K562 (cell line): Measurements from ENCODE around the gene THOC7. TPM values are rescaled to one million over a fixed set of nuclear protein-coding genes. Genes with fewer than 3 reads are reported as not detected.

Experiments
- ATAC-seq: fragments of 200-7000 bp; cut with Tn5 transposase; 3 replicates; pipeline ENCODE4 v1.9.1; 2020; ENCODE audit warnings: moderate library complexity
- BruUV-seq: library from RNA; stranded (reverse); fragments of 400-500 nt; replicated peaks from 2 replicates; lab custom pipeline; 2021; lab: Mats Ljungman, UMichigan
- CTCF ChIA-PET: fragments of 300-600 bp; formaldehyde crosslinking; extraction: SDS; loops from one replicate; lab custom pipeline; 2021; ENCODE audit warnings: low intra/inter-chr PET ratio; lab: Yijun Ruan, JAX
- POLR2A ChIA-PET: fragments of 300-600, 350-650 bp; sonication (Branson Sonifier 250); formaldehyde crosslinking; extraction: SDS; loops from one replicate; lab custom pipeline; 2021; ENCODE audit warnings: antibody characterized with exemption, inconsistent platforms; lab: Yijun Ruan, JAX
- DNase-seq, 4 experiments: peaks; one replicate each; pipeline versions ENCODE4 v3.0.0 to v3.0.0-alpha.2; 2011 to 2018; ENCODE audit warnings: low spot score in 3 of 4, mixed read lengths in 3 of 4; ENCODE audit errors: extremely low read depth in 1 of 4
- FAIRE-seq: peaks from 2 replicates; lab custom pipeline; 2011; peaks lifted over from hg19 to GRCh38; lab: Jason Lieb, UNC
- H2AFZ ChIP-seq: 2 replicates; pipeline ENCODE4 v1.6.0; 2011; ENCODE audit warnings: low read depth, low read length, control low read depth, inconsistent platforms
- H3K27ac ChIP-seq: fragments of 200-600 bp; 3 replicates; pipeline ENCODE4 v1.8.0; 2011; ENCODE audit warnings: low read depth, mild to moderate bottlenecking, control low read depth, inconsistent platforms, low read length, moderate library complexity, mixed read lengths; ENCODE audit errors: extremely low read depth
- H3K27me3 ChIP-seq, 2 experiments: fragments of 300-600 bp in 1 of 2; 2 replicates in 1 of 2; 3 replicates in 1 of 2; pipeline versions ENCODE4 v1.6.0 to v1.8.0; 2011; ENCODE audit warnings: inconsistent platforms in 2 of 2, low read length in 2 of 2, mild to moderate bottlenecking in 1 of 2, mixed read lengths in 1 of 2, moderate library complexity in 1 of 2; ENCODE audit not compliant: control insufficient read depth in 2 of 2, insufficient read depth in 2 of 2
- H3K36me3 ChIP-seq: fragments of 300-600 bp; 3 replicates; pipeline ENCODE4 v1.8.0; 2011; ENCODE audit warnings: mild to moderate bottlenecking, low read length, inconsistent platforms; ENCODE audit not compliant: control insufficient read depth, insufficient read depth
- H3K4me1 ChIP-seq, 2 experiments: fragments of 200-600 bp in 1 of 2; replicated peaks in 1 of 2; 2 replicates in 1 of 2; 3 replicates in 1 of 2; pipeline versions ENCODE4 v1.5.1 to v1.8.0; 2011; ENCODE audit warnings: inconsistent platforms in 2 of 2, low read length in 2 of 2, mild to moderate bottlenecking in 1 of 2, mixed read lengths in 1 of 2, moderate library complexity in 1 of 2; ENCODE audit not compliant: control insufficient read depth in 2 of 2, insufficient read depth in 2 of 2
- H3K4me2 ChIP-seq: 2 replicates; pipeline ENCODE4 v1.6.1; 2011; ENCODE audit warnings: low read length, control low read depth, inconsistent platforms, mixed read lengths; ENCODE audit not compliant: insufficient read depth
- H3K4me3 ChIP-seq: fragments of 200-600 bp; sonication (generic), shearing (Covaris generic); 2 replicates; pipeline ENCODE4 v1.5.1; 2016; ENCODE audit warnings: control low read depth, inconsistent platforms
- H3K79me2 ChIP-seq: fragments of 200-600 bp; 3 replicates; pipeline ENCODE4 v1.8.0; 2011; ENCODE audit warnings: low read length, inconsistent platforms; ENCODE audit not compliant: control insufficient read depth, insufficient read depth
- H3K9ac ChIP-seq, 2 experiments: 2 replicates each; pipeline versions ENCODE4 v1.6.0 to v1.6.1; 2011; ENCODE audit warnings: low read depth in 2 of 2, low read length in 2 of 2, control low read depth in 1 of 2, inconsistent platforms in 1 of 2, mild to moderate bottlenecking in 1 of 2, mixed read lengths in 1 of 2; ENCODE audit not compliant: insufficient read depth in 1 of 2
- H3K9me1 ChIP-seq: one replicate; pipeline ENCODE4 v1.6.0; 2011; ENCODE audit warnings: inconsistent platforms, mild to moderate bottlenecking, low read length, moderate library complexity; ENCODE audit not compliant: control insufficient read depth, insufficient read depth
- H3K9me3 ChIP-seq: replicated peaks from 2 replicates; pipeline ENCODE4 v1.5.1; 2011; ENCODE audit warnings: low read depth, low read length, inconsistent platforms; ENCODE audit not compliant: control insufficient read depth, insufficient read depth
- H4K20me1 ChIP-seq: replicated peaks from 2 replicates; pipeline ENCODE4 v1.6.1; 2011; ENCODE audit warnings: low read length, inconsistent platforms, mixed read lengths; ENCODE audit not compliant: control insufficient read depth, insufficient read depth
- CTCF ChIP-seq, 3 experiments: IDR thresholded peaks in 2 of 3; conservative IDR thresholded peaks in 1 of 3; 2 replicates each; pipeline ENCODE4 v1.5.1; 2011 to 2012; ENCODE audit warnings: low read length in 3 of 3, mild to moderate bottlenecking in 3 of 3, control low read depth in 2 of 3, improper control_type of control experiment in 1 of 3, inconsistent platforms in 1 of 3, low read depth in 1 of 3, mixed read lengths in 1 of 3, moderate library complexity in 1 of 3; ENCODE audit not compliant: insufficient read depth in 2 of 3
- EWSR1 ChIP-seq: fragments of 450-650 bp; IDR thresholded peaks from 2 replicates; pipeline ENCODE4 v1.6.1; 2018; ENCODE audit warnings: borderline replicate concordance, mild to moderate bottlenecking, low read depth, moderate library complexity; ENCODE audit not compliant: partially characterized antibody
- HDAC1 ChIP-seq, 2 experiments: fragments of 450-650 bp; IDR thresholded peaks; 2 replicates each; pipeline ENCODE4 v1.6.1; 2016 to 2017; ENCODE audit warnings: inconsistent platforms in 1 of 2, mild to moderate bottlenecking in 1 of 2, moderate library complexity in 1 of 2
- POLR2H ChIP-seq: IDR thresholded peaks from 2 replicates; pipeline ENCODE4 v1.6.1; 2016; ENCODE audit warnings: missing genetic modification characterization, low read depth, mild to moderate bottlenecking, control low read depth, missing compliant biosample characterization, moderate library complexity
- REST ChIP-seq, 2 experiments: fragments of 450-650 bp; formaldehyde crosslinking in 1 of 2; IDR thresholded peaks; 2 replicates each; pipeline versions ENCODE4 v1.4.0 to v1.6.1; 2014 to 2020; ENCODE audit warnings: mild to moderate bottlenecking in 2 of 2, borderline replicate concordance in 1 of 2, low read depth in 1 of 2
- ZNF668 ChIP-seq: fragments of 250-450 bp; sonication (Bioruptor Pico); IDR thresholded peaks from 2 replicates; pipeline ENCODE4 v1.8.0; 2022; ENCODE audit warnings: mild to moderate bottlenecking, inconsistent platforms
- WGBS: fragments of 100-300 bp; shearing (Covaris generic); methylation state at CpG from one replicate; pipeline ENCODE4 v1.1.6; 2016; ENCODE audit warnings: low coverage, mixed read lengths; ENCODE audit not compliant: insufficient coverage; ENCODE audit errors: missing lambda C conversion rate; 5-methylcytosine and 5-hydroxymethylcytosine counted together
- in situ Hi-C: fragments of 300-500 bp; cut with MboI; formaldehyde crosslinking; loops from 4 replicates; pipeline ENCODE4 v1.15.0; 2018; ENCODE audit warnings: inconsistent platforms, mixed read lengths
- intact Hi-C: fragments of 100-400 bp; cut with micrococcal nuclease; formaldehyde crosslinking; loops from 2 replicates; pipeline ENCODE4 v1.14.2; 2022
- polyA plus RNA-seq, 8 experiments: library from polyadenylated mRNA; depleted of rRNA in 4 of 8; stranded (reverse) in 5 of 8; unstranded in 3 of 8; fragments of >200 nt; fragmentation: Nextera tagmentation in 2 of 8; fragmentation: Illumina TruSeq in 1 of 8; extraction: Ambion mirVana in 2 of 8; extraction: Trizol in 1 of 8; gene quantifications; 2 replicates each; pipeline versions ENCODE4 v1.2.1 to v1.2.3, GENCODE V29; 2011 to 2014; ENCODE audit warnings: inconsistent platforms in 1 of 8, missing spikeins in 1 of 8
- total RNA-seq, 7 experiments: library from RNA; depleted of rRNA in 6 of 7; stranded (reverse); fragments of >200 nt in 6 of 7; fragmentation: Illumina TruSeq in 2 of 7; extraction: Trizol in 2 of 7; gene quantifications; 2 replicates each; pipeline versions ENCODE4 v1.2.1 to v1.2.3, GENCODE V29; 2011 to 2021; ENCODE audit warnings: low replicate concordance in 1 of 7
- TF ChIP-seq, protein P1 (sequence below): fragments of 450-650 bp; IDR thresholded peaks from 2 replicates; pipeline ENCODE4 v1.6.1; 2017; ENCODE audit warnings: mild to moderate bottlenecking, moderate library complexity

The THOC7 gene
- total and polyA plus RNA-seq, 9 of the 15 experiments (the other 6 are each of a cell fraction or from before 2014, with no cell fraction given): 56.5 to 129 (median 94.7) TPM

- H3K9ac ChIP-seq: no peak overlapping the region
- no peaks in the 10 kb centered on the region for H3K9me1 ChIP-seq
- no peak overlapping the region for H3K27ac ChIP-seq
- intact Hi-C loops: loop anchor here (1.0 kb wide), 1 partner anchor 469 kb away; no protein-coding TSS in a partner anchor
- H2AFZ ChIP-seq: no peak overlapping the region
- no peaks in the 10 kb centered on the region for H3K9me3 ChIP-seq
- H4K20me1 ChIP-seq: no peaks in the 10 kb centered on the region
- no peaks in the 10 kb centered on the region for H3K79me2 ChIP-seq
- in situ Hi-C loops: loop anchor here (5.0 to 10.0 kb wide), 2 partner anchors 466 to 1194 kb away; no protein-coding TSS in a partner anchor
- H3K4me3 ChIP-seq: no peak overlapping the region
- H3K27me3 ChIP-seq: no peaks in the 10 kb centered on the region
- DNase-seq (peak; percentile 37 to 51 (median 46)), ATAC-seq (peak; percentile 78), FAIRE-seq (peak; percentile 87)
- no peaks in the 10 kb centered on the region for H3K36me3 ChIP-seq
- no peaks in the 10 kb centered on the region for H3K4me1 ChIP-seq
- POLR2A ChIA-PET: interaction anchor here (0.6 kb wide), 2 partner anchors 17 to 45 kb away, joined by 3 read pairs; partner anchors contain the start of genes ATXN7 and THOC7
- BruUV-seq: no TSS peak
- WGBS: 20% methylated on average over 10 of the region's 10 CpGs
- H3K4me2 ChIP-seq: no peak overlapping the region
- CTCF ChIA-PET: interaction anchor here (0.6 to 1.8 kb wide), 4 partner anchors 158 to 649 kb away, joined by 4 to 8 read pairs (median 6); no protein-coding TSS in a partner anchor
- TF ChIP-seq, protein P1, sequence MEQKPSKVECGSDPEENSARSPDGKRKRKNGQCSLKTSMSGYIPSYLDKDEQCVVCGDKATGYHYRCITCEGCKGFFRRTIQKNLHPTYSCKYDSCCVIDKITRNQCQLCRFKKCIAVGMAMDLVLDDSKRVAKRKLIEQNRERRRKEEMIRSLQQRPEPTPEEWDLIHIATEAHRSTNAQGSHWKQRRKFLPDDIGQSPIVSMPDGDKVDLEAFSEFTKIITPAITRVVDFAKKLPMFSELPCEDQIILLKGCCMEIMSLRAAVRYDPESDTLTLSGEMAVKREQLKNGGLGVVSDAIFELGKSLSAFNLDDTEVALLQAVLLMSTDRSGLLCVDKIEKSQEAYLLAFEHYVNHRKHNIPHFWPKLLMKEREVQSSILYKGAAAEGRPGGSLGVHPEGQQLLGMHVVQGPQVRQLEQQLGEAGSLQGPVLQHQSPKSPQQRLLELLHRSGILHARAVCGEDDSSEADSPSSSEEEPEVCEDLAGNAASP: no peak
- TF ChIP-seq HDAC1 (IDR thresholded peaks at IDR 0.05): no peak
- peak; percentile 48; the same call in 1 of the 2 replicates for TF ChIP-seq REST (IDR thresholded peaks at IDR 0.05; ENCODE audit: borderline replicate concordance)
- TF ChIP-seq REST (CRISPR knock-in tag; IDR thresholded peaks at IDR 0.05; ENCODE audit: low read depth): no peak
- no peak for TF ChIP-seq ZNF668 (CRISPR knock-in tag)
- peak; percentile 65 to 72 (median 68) for TF ChIP-seq CTCF (IDR thresholded peaks at IDR 0.05 in 2 of 3, conservative IDR thresholded peaks at IDR 0.05 in 1 of 3; ENCODE audit: insufficient read depth in 2 of 3, low read depth in 1 of 3, low read length in 3 of 3)
- peak; percentile 50 for TF ChIP-seq EWSR1
- TF ChIP-seq POLR2H: no peak
Measured at GRCh38 chr3:63818282-63819150, 45.1 kb downstream of the THOC7 start.
